OCI-LY1 (cell line): ENCODE measurements around the gene BORCS8.

Experiments used
- CTCF ChIP-seq: fragments of 200-600 bp; sonication (generic), shearing (Covaris generic); IDR thresholded peaks from 2 replicates; pipeline ENCODE4 v1.5.1; 2017; ENCODE audit warnings: mild to moderate bottlenecking, antibody characterized with exemption, low read length, moderate library complexity, mixed read lengths
- EZH2 ChIP-seq: fragments of 200-600 bp; sonication (generic), shearing (Covaris generic); IDR thresholded peaks from 2 replicates; pipeline ENCODE4 v1.8.0; 2017; ENCODE audit warnings: borderline replicate concordance, mixed run types, mild to moderate bottlenecking, antibody characterized with exemption, low read length, moderate library complexity, mixed read lengths

- TF ChIP-seq EZH2 (no peak), CTCF (no peak)
Observed at GRCh38 chr19:19169236-19170052, 22.5 kb downstream of the BORCS8 start.
